Mammary epithelial cell (primary cell): ENCODE data around the gene EPHA4.

Experiments used
- EZH2 ChIP-seq: IDR thresholded peaks from 2 replicates; pipeline ENCODE4 v1.6.1; 2012; ENCODE audit warnings: low read length, inconsistent platforms, borderline replicate concordance
- TF ChIP-seq, protein P1 (sequence below), 2 donors: IDR thresholded peaks in 1 of 2; conservative IDR thresholded peaks in 1 of 2; 2 replicates each; pipeline ENCODE4 v1.5.1; 2011 to 2012; ENCODE audit warnings: inconsistent platforms in 2 of 2, low read length in 2 of 2, mild to moderate bottlenecking in 2 of 2, control low read depth in 1 of 2, low read depth in 1 of 2; ENCODE audit not compliant: insufficient read depth in 1 of 2; ENCODE audit errors: extremely low read depth in 1 of 2

DNA sequence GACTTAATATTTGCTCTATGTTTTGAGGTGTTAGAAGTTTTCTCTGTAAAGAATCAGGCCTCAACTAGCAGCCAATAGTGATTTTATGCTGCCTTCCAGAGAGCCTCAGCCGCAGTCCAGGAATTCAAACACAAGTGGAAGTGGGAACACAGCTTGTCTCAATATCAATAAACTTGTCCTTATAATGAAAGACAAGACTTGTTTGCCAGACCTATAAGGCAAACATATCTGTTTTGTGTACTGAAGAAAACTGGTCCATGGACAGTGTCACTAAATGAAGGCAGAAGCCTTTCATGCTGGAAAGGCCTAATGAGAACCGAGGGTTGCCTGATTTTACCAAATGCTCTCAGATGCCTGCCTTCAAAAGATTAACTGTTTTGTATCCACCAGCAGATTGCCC, 182.2 kb downstream of the EPHA4 start:
- TF ChIP-seq, protein P1, sequence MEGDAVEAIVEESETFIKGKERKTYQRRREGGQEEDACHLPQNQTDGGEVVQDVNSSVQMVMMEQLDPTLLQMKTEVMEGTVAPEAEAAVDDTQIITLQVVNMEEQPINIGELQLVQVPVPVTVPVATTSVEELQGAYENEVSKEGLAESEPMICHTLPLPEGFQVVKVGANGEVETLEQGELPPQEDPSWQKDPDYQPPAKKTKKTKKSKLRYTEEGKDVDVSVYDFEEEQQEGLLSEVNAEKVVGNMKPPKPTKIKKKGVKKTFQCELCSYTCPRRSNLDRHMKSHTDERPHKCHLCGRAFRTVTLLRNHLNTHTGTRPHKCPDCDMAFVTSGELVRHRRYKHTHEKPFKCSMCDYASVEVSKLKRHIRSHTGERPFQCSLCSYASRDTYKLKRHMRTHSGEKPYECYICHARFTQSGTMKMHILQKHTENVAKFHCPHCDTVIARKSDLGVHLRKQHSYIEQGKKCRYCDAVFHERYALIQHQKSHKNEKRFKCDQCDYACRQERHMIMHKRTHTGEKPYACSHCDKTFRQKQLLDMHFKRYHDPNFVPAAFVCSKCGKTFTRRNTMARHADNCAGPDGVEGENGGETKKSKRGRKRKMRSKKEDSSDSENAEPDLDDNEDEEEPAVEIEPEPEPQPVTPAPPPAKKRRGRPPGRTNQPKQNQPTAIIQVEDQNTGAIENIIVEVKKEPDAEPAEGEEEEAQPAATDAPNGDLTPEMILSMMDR (conservative IDR thresholded peaks at IDR 0.05 in 1 of 2, IDR thresholded peaks at IDR 0.05 in 1 of 2; ENCODE audit: extremely low read depth in 1 of 2, insufficient read depth in 1 of 2, low read depth in 1 of 2, low read length in 2 of 2) = no peak
- TF ChIP-seq EZH2 = no peak
